SKM-1 (cell line): Measurements from ENCODE around the gene FAM170A.

Source experiments
- DNase-seq: peaks from one replicate; lab custom pipeline; 2025; ENCODE audit not compliant: unreplicated experiment; lab: John Stamatoyannopoulos, UW

The FAM170A gene, protein sequence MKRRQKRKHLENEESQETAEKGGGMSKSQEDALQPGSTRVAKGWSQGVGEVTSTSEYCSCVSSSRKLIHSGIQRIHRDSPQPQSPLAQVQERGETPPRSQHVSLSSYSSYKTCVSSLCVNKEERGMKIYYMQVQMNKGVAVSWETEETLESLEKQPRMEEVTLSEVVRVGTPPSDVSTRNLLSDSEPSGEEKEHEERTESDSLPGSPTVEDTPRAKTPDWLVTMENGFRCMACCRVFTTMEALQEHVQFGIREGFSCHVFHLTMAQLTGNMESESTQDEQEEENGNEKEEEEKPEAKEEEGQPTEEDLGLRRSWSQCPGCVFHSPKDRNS

DNA sequence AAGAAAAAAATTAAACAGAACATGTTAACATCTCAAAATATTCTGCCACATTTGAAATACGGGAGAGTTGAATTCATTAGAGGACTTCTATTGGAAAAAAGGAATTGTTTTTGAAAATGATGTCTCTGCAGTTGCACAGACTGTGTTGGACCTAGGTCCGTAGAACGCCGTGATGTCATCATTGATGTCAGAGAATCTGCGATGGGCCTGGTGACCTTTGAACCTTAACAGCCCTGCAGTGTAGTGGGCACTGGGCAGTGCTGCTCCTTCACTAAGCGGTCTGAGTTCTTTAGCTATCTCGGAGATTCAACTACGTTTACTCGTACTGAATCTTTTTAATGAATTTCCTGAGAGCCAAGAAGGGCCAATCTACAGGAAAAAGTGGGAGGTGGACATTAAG, at the start of gene FAM170A:
Gene FAM170A, plus strand, starts transcription at position 220 of the 400 bp plus-strand sequence. CDS start 211 bp downstream, outside the sequence.
- DNase-seq, result no peak

DNA sequence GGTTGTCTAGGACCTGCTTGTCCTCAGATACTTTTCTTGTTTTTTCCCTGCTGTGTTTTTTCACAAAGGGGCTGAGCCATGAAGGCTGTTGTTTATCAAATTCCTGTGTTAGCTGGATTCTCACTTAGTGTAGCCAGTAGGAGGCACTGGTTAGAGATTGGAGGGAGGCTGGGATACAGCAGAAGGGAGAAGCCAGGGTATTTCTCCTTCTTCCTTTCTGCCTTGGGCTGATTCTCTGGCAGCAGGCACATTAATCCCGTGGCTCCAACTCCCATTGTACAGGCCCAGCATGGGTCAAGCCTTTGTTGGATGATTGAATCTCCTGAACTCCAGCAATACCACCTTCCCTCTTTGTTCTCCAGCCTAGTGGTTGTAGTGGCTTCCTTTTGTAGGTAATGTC, 46.4 kb upstream of the FAM170A start:
- no peak for DNase-seq

DNA sequence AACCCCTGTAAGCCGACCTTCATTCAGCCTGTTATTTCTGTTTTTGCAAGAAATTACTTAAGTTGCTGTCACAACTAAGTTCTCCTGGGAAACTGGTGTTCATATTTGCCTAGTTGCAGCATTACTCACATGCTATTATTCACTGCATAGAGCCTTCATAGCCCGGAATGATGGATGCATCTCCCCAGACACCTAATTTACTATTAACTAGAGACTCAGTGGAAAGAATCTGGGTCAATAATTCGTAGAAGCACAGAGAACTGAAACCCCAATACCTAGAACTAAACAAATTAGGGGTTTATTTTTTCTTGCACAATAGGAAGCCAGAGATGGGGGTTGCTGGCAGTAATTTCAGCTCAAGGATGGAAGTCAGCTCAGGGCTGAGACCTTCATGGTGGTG, 45.7 kb upstream of the FAM170A start:
- DNase-seq, result no peak

DNA sequence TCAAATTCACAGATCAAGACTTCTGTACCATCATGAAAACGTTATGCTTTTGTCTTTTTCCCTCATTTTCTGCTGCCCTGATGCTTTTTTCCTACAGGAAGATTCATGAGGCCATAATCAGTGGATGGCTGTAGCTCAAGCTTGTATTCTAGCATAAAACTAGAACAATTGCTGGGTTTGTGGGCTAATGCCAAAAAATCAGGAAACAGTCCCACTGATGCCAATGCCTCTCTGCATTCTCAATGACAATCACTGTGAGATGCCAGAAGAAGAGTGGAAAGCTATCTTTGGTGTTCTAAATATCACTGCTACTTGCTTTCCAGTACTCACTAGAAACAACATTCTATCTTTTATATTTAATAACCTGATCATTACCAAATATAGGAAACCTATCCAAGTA, 33.3 kb upstream of the FAM170A start:
- no peak for DNase-seq

DNA sequence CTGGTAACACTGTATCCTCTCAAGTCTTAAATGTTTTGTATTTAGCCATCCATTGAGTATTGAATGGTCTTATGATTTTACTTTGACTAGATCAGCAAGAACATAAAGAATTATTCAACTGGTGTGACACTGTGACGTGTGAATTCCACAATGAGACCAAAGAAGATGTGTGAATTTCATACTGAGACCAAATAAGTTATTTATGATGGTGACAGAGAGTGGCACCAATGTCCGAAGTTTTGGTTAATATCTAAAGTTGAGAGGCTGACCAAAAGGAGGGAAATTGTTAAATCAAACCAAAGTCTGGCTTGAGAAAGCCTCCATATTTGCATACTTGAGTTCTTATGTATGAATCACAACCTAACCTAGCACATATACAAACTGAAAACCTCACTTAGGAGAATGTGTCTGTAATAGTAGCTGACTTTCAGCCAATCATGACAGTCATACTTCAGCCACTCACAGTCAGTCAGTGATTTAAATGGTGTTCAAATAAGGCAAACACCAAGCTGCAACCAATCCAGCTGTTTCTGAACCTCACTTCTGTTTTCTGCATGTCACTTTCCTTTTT, 31.5 kb upstream of the FAM170A start:
- DNase-seq, result no peak

DNA sequence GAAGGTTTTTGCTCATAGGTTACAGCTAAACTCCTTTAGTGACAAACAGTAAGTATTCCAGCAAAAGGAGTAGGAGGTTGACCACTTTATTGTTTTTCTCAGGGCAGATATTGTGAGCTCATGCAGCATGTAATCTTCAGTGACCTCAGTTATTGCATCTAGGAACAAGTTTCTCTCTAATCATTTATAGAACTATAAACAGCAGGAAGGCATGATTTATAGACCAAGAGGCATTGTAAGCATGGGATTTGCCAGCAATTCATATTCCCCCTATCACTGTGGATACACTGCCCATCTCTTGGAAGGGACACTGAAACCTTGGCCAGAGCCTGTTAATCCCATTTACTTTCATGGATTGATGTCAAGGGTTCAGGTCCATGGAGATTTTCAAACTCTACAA, 15.4 kb upstream of the FAM170A start:
- no peak for DNase-seq

DNA sequence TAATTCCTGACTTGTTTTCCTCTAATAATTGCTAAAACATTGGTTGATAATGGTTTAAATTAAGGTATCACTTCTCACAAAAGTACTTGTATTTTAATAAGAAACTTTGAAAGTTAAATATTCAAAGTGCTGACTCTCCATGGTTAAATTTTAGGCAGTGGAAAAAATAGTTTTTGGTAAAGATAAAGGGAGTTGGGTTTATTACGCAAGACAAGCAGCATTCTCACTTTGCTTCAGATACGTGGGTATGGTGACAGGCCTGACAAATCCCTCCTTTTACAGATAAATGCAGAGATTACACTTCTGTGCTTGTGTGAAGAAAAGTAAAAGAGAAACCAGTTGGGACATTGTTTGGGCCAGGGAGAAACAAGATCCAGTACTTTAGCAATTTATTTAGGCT, 14.5 kb upstream of the FAM170A start:
- DNase-seq, result no peak

DNA sequence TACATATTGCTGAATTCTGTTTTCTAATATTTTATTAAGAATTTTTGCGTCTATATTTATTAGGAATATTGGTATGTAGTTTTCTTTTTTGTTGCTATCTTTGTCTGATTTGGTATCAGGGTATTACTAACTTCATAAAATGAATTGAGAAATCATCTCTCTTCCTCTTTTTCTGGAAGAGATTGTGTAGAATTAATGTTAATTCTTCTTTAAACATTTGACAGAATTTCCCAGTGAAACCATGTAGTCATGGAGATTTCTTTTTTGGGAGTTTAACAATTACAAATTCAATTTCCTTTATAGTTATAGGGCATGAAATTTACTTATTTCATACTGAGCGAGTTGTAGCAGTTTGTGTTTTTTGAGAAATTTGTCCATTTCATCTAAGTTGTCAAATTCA, 3.3 kb upstream of the FAM170A start:
- no peak for DNase-seq

DNA sequence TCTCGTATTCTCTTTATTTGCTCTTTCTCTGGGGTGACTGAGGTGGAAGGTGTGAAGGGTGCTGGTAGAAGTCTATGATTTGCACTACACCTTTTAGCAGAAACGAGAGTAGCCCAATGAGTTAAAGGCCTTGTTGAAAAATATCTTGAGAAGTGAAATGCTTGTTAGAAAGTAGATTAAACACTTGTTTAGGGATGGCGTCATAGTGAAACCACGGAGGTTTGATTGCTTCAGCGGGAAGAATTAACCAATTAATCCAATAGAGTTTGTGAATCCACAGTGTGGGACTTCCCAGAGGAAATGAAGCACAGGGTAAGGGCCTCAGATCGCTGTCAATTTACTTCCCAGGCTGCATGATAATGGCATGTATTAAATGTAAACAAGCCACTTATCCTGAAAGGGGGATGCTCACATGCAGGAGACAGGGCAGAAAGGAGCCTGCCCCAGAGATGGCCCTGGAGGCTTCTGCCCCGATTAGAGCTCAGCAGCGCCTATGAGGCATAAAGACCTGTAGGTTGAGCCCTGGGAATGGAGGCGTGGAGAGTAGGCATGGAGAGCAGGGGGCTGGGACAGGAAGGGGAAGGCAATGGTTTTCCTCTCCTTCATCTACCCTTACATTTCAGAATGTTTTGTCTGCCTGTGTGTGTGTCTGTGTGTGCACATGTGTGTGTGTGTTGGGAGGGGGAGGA, 1.5 kb downstream of the FAM170A start:
- no peak for DNase-seq

DNA sequence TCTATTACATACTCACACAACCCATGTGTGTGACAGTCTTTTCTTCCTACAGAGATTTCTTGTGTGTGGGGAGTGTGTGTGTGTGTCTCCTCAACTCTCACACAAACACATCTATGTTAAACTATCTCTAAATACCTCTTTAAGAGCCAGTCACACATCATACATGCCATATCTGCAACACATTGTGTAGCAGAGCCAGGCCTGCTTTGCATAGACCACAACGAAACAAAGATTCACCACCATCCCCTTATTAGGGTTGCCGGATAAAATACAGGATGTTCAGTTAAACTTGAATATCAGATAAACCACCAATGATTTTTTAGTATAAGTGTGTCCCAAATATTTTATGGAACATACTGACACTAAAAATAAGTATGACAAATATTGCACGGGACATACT, 2.3 kb downstream of the FAM170A start:
- DNase-seq, result no peak

DNA sequence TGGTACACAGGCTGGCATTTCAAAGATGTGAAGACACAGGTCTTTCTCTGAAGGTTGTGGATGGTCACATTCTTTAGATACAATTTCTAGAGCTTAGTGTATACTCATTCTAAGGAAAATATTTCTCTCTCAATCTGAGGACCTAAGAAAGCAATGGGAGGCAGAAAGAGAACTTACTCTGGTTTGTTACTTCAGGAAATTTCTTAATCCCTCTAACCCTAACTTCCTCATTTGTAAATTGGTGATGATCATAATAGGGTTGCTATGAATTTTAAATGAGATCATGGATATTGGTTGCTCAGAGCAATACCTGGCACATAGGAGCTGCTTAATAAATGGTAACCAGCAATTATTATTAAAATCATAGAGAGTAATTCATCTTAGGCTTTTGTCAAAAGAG, 22.1 kb downstream of the FAM170A start:
- DNase-seq, result peak; percentile 44

DNA sequence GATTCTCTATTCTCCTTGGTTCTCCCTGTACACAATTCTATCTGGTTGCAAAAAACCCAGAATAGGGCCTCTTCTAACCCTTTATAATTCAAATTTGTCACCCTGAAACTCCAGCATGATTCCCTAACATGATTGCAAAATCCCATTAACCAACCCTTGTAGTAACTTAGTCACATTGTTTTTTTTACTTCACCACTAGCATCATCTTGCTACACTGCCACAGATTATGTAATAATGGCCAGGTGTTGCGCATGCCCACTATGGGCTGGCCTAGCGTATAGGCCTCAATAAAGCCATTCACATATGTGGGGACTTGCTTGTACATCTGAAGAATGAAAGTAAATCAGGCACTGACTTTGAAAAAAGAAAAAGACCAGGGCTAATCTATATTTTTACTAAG, 25.7 kb downstream of the FAM170A start:
- peak; percentile 43 for DNase-seq

DNA sequence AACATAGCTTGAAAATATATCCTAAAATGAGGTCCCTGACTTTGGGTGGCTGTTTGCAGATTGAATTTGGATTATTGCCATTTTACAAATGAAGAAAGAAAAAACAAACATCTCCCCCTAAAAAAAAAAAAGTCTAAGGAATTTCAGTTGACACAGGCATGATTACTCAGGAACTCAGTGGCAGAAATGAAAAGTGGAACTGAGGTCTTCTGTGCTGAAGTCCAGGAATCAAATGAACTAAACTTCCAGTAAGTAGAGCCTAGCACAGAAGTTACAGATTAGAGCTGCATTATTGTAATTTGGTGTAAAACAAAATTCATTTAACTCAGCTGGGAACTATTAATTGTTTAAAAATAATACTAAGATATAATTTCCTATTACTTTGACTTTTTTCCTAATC, 26.7 kb downstream of the FAM170A start:
- DNase-seq, result no peak

DNA sequence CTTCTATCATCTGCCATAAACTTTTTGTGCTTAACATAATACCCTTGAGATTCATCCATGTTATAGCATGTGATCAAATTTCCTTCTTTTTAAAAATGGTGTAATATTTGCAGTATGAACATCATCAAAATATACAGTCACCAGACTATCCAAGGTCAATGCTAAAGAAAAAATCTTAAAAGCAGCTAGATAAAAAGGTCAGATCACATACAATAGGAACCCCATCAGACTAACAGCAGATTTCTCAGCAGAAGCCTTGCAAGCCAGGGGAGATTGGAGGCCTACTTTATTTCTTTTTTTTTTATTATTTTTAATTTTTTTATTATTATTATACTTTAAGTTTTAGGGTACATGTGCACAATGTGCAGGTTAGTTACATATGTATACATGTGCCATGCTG, 37.2 kb downstream of the FAM170A start:
- no peak for DNase-seq

DNA sequence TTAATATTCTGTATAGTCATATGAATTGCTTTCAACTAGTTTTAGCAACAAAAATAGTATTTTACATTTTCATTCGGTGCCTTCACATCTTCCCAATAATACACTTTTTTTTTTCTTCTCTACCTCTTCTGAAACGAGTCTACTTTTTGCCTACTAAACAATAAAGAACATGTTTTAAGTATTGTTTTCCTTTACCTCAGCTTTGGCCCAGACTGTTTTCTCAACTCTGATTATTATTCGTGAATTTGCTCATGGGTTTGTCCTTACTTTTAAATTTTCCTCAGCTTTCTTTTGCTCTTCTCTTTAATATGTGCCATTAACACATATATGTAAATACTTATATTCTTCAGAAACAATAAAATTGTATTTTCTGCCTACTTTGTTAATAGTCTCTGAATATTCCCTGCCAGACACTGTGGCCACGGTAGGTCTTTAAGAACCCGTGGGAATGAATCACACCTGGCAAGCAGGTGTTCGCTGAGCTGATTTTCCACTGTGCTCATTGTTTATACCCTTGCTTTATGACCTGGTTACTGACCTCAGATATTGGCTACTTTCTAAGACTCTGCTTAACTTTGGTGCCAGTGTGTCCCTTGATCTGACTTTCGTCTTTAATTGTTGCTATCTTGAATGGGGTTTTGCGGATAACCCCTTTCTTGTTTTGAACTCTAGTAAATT, 49.1 kb downstream of the FAM170A start:
- DNase-seq, result no peak

DNA sequence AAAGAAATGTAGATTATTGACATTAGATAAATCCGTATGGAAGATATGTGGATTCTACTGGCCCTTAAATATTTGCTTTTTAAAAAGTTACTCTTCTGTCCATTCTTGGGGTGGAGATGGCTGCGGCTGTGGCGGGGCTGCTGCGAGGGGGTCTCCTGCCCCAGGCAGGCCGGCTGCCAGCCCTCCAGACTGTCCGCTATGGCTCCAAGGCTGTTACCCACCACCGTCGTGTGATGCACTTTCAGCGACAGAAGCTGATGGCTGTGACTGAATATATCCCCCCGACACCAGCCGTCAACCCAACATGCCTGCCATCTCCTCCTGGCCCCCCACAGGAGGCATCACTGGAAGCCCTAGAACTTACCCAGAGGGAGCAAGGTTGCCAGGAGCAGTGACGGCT, 50.7 kb downstream of the FAM170A start:
- DNase-seq, result no peak

DNA sequence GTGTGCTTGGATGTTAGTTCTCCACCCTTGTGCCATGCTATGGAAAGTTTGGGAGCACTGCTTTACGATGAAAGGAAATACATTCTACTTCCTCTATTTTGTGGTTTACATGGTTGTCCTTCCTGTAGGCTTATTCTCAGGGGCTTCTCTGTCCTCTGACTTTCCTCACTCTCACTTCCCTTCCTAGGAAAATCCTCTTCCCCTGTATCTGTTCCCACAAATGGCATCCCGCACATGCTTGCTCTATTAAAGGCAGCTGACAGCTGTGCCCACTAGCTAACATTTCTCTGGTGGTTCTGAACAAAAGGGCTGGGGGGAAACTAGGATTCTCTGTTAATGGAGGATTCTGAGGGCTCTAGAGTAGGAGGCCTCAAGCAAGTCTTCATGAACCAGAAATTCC, 52.4 kb downstream of the FAM170A start:
- no peak for DNase-seq

DNA sequence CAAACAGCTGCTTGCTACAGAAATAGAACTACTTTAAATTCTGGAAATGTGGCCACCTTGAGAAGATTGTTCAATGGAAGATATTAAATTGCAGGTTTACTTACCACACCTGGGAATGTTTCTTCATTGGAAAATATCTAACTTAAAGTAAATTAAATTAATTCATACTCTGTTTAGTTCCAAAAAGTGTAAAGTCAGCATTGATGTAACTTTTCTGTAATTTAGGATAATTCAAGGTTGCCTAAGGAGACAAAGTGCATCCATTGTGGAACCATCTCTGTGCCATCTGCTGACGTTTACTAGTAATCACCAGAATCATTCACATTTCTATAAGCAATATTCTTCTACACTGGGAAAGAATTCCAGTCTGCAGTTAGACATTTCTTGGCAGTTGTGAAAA, 53.0 kb downstream of the FAM170A start:
- DNase-seq, result no peak
